NCI-H226 (cell line): Measurements from ENCODE around the gene ABT1.

Source experiments
- DNase-seq: peaks from one replicate; pipeline ENCODE4 v3.0.0-alpha.2; 2015

Gene ABT1

GRCh38 chr6:26575494-26575939, 21.2 kb upstream of the ABT1 start:
- DNase-seq: no peak

- no peak for DNase-seq
Measured at GRCh38 chr6:26576407-26576843, 20.3 kb upstream of the ABT1 start.

- peak; percentile 52 for DNase-seq
Measured at GRCh38 chr6:26576929-26577719, 19.6 kb upstream of the ABT1 start.

- DNase-seq: no peak
Measured at GRCh38 chr6:26577720-26578072, 19.1 kb upstream of the ABT1 start.

GRCh38 chr6:26578279-26578678, 18.5 kb upstream of the ABT1 start:
- no peak for DNase-seq

- DNase-seq: no peak
Measured at GRCh38 chr6:26578741-26579140, 18.0 kb upstream of the ABT1 start.

- no peak for DNase-seq
Measured at GRCh38 chr6:26581164-26581915, 15.4 kb upstream of the ABT1 start.

- no peak for DNase-seq
Measured at GRCh38 chr6:26588965-26589364, 7.8 kb upstream of the ABT1 start.

GRCh38 chr6:26592649-26593048, 4.1 kb upstream of the ABT1 start:
- DNase-seq: no peak

GRCh38 chr6:26593278-26594130, 3.2 kb upstream of the ABT1 start:
- DNase-seq: no peak

GRCh38 chr6:26594131-26594498, 2.6 kb upstream of the ABT1 start:
- DNase-seq: no peak

GRCh38 chr6:26594730-26595632, 1.8 kb upstream of the ABT1 start:
- peak; percentile 75 for DNase-seq

- DNase-seq: peak; percentile 66
Measured at GRCh38 chr6:26595669-26596269, 984 bp upstream of the ABT1 start.

GRCh38 chr6:26597389-26597766, 625 bp downstream of the ABT1 start:
- no peak for DNase-seq

- DNase-seq: no peak
Measured at GRCh38 chr6:26597821-26598220, 1.1 kb downstream of the ABT1 start.

- DNase-seq: no peak
Measured at GRCh38 chr6:26598267-26598666, 1.5 kb downstream of the ABT1 start.

- DNase-seq: no peak
Measured at GRCh38 chr6:26599134-26599533, 2.4 kb downstream of the ABT1 start.

- DNase-seq: no peak
Measured at GRCh38 chr6:26599591-26599990, 2.8 kb downstream of the ABT1 start.

GRCh38 chr6:26600759-26601158, 4.0 kb downstream of the ABT1 start:
- no peak for DNase-seq

- no peak for DNase-seq
Measured at GRCh38 chr6:26602262-26602661, 5.5 kb downstream of the ABT1 start.

GRCh38 chr6:26604026-26604425, 7.3 kb downstream of the ABT1 start:
- no peak for DNase-seq

GRCh38 chr6:26604797-26605196, 8.0 kb downstream of the ABT1 start:
- no peak for DNase-seq
